Activated T-helper 17 cell treated with anti-CD3 and anti-CD28 coated beads, Interleukin-2, amount 50 U/mL, for 72 hours (primary cell): Measurements from ENCODE around the gene LAMP5. TPM values are rescaled to one million over a fixed set of nuclear protein-coding genes. Genes with fewer than 3 reads are reported as not detected.

Experiments used
- ATAC-seq: fragments of 150-1000 bp; cut with Tn5 transposase; replicated peaks from 2 replicates; pipeline ENCODE4 v1.10.0; 2021; ENCODE audit warnings: mild to moderate bottlenecking, moderate library complexity
- H3K27ac Mint-ChIP-seq: one replicate; pipeline ENCODE4 v1.8.0; 2022; ENCODE audit warnings: mixed read lengths
- H3K27me3 Mint-ChIP-seq: one replicate; pipeline ENCODE4 v1.8.0; 2022; ENCODE audit warnings: mixed read lengths
- H3K36me3 Mint-ChIP-seq: one replicate; pipeline ENCODE4 v1.8.0; 2022; ENCODE audit warnings: low read depth, mild to moderate bottlenecking, mixed read lengths
- H3K4me1 Mint-ChIP-seq: one replicate; pipeline ENCODE4 v1.8.0; 2022; ENCODE audit warnings: mixed read lengths
- H3K4me3 Mint-ChIP-seq: one replicate; pipeline ENCODE4 v1.8.0; 2022; ENCODE audit warnings: mild to moderate bottlenecking, mixed read lengths
- H3K9me3 Mint-ChIP-seq: one replicate; pipeline ENCODE4 v1.8.0; 2022; ENCODE audit warnings: mixed read lengths
- total RNA-seq, 2 donors: library from RNA; stranded (reverse); gene quantifications; one replicate each; pipeline ENCODE4 v1.2.3, GENCODE V29; 2022

Gene LAMP5
- total RNA-seq, 2 donors from 2014 or later = not detected

DNA sequence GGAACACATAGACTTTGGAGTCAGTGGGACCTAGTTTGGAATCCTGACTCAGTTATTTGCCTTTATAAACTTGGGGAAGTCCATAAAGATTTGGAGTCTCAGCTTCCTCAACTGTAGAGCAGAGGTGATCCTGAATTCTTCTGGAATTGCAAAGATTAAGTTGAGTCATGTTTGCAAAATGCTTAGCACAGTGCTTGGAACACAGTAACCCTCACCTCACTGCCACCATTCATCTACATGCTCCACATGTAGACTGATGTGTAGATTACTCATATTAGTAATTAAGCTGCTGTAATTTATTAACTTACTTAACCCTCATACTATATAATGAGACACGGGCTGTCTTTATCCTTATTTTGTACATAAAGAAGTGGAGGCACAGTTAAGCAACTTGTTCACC is 61.4 kb downstream of the LAMP5 start:
- ATAC-seq = no peak
- peaks cover 12% of the 10 kb centered on the region for H3K27me3 Mint-ChIP-seq
- no peaks in the 10 kb centered on the region for H3K9me3 Mint-ChIP-seq

DNA sequence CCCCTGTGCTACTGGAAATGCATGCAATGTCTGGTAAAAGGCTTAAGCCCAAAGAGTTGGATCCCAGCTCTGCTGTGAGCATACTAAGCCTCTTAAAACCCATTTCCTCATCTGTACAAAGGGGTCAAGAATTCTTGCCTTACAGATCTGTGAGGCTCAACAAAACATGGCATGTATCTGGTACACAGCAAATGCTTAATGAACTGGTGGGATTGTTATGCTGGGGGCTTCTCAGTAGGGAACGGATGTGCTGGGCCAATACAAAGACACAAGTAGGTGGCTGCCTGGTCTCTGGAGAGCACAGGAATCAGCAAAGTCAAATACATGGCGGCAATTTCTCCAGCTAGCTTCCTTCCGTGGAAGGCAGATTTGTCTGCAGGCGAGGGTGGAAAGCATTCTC is 62.3 kb downstream of the LAMP5 start:
- no peak for ATAC-seq
- peaks cover 12% of the 10 kb centered on the region for H3K27me3 Mint-ChIP-seq
- H3K36me3 Mint-ChIP-seq = no peaks in the 10 kb centered on the region
- no peaks in the 10 kb centered on the region for H3K9me3 Mint-ChIP-seq
- no peak overlapping the region for H3K4me3 Mint-ChIP-seq
- no peak overlapping the region for H3K27ac Mint-ChIP-seq
- no peaks in the 10 kb centered on the region for H3K4me1 Mint-ChIP-seq

More for the DNA sequence above, 61.4 kb downstream of the LAMP5 start:
- Mint-ChIP-seq H3K4me3 (no peak overlapping the region), H3K27ac (no peak overlapping the region), H3K36me3 (no peaks in the 10 kb centered on the region), H3K4me1 (no peaks in the 10 kb centered on the region)

DNA sequence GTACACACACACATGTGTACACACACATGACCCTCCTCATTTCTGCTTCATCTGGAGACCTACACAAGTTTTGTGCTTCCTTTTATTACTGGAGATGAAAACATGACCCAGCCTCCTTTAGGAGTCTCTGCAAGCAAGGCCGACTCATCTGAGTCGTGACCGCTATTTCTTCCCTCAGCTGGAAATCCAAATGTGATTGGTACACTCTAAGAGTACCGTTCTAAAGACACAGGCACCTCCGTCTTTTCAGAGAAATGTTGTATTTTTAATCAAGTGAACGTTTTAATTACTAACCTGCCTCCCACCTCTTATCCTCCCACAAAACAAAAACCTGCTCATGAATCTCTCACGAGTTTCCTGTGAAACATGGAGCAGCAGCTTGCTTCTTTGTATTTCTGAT is 63.0 kb downstream of the LAMP5 start:
- peaks cover 12% of the 10 kb centered on the region for H3K27me3 Mint-ChIP-seq
- H3K27ac Mint-ChIP-seq = no peak overlapping the region
- no peaks in the 10 kb centered on the region for H3K9me3 Mint-ChIP-seq
- no peak for ATAC-seq
- no peaks in the 10 kb centered on the region for H3K36me3 Mint-ChIP-seq
- H3K4me1 Mint-ChIP-seq = no peaks in the 10 kb centered on the region
- H3K4me3 Mint-ChIP-seq = no peak overlapping the region

GRCh38 chr20:9578594-9578993 is 64.2 kb downstream of the LAMP5 start:
- no peak for ATAC-seq
- no peaks in the 10 kb centered on the region for H3K4me1 Mint-ChIP-seq

More at GRCh38 chr20:9578594-9578993, 64.2 kb downstream of the LAMP5 start:
- no peaks in the 10 kb centered on the region for H3K9me3 Mint-ChIP-seq
- peaks cover 8% of the 10 kb centered on the region for H3K27me3 Mint-ChIP-seq
- no peak overlapping the region for H3K27ac Mint-ChIP-seq
- no peaks in the 10 kb centered on the region for H3K36me3 Mint-ChIP-seq
- no peak overlapping the region for H3K4me3 Mint-ChIP-seq
